Lung microvascular endothelial cell (primary cell): ENCODE measurements around the gene ASB8. TPM values are rescaled to one million over a fixed set of nuclear protein-coding genes. Genes with fewer than 3 reads are reported as not detected.
A peak's percentile ranks its signal among the peaks of the same experiment; 100 is the strongest.
"Not testable (repeated sequence)": the region's sequence is repeated elsewhere in the genome, so short reads cannot be mapped to it uniquely, and the experiment has no call there.

Experiments used
- DNase-seq, 2 donors: peaks; one replicate each; pipeline versions ENCODE4 v3.0.0 to v3.0.0-alpha.2; 2010; ENCODE audit warnings: low read depth in 2 of 2
- total RNA-seq: library from RNA; depleted of rRNA; stranded (reverse); fragments of >200 nt; gene quantifications from 2 replicates; pipeline ENCODE4 v1.2.1, GENCODE V29; 2014

ASB8 gene
- total RNA-seq, 1 donor from 2014 or later = 16.7 TPM

DNA sequence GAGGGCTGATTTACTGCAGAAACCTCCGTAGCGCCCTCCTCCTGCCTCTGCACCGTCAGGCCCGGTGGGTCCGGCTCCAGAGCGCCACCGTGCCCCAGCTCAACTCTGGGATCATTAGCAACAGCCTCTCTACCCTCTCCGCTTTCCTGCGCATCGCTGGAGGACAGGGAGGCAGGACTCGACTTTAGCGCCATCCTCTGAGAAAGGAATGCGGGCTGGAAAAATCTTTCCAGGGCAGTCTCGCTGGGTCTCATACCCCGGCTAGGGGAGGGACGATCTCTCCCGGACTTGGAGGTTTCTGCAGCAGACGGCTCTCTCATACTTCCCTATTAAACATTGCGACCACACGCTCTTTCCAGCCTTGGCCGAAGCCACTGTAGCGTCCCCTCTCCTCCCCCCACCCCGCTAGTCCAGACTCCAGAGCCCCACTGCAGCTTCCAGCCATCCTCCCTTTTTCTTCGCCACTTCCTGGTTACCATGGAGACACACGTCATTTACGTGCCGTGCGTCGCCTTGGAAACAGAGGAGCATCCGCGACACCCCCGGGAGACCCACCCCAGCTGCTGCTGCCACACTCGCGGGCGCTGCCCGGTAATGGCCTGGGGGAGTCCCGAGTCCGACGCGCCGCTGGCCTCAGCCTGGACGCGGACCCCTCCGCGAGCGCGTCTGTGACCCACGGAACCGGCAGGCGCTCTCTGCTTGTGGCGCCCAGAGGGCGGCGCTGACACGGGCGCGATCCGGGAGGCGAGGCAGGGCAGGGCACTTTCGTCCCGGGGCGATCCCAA, 26.0 kb upstream of the ASB8 start, which contains the start of gene CCDC184:
CCDC184 (plus strand) TSS at position 554 of the 785 bp plus-strand sequence. CDS start 479 bp downstream, outside the sequence.
- peak; percentile 51 to 74 for DNase-seq

DNA sequence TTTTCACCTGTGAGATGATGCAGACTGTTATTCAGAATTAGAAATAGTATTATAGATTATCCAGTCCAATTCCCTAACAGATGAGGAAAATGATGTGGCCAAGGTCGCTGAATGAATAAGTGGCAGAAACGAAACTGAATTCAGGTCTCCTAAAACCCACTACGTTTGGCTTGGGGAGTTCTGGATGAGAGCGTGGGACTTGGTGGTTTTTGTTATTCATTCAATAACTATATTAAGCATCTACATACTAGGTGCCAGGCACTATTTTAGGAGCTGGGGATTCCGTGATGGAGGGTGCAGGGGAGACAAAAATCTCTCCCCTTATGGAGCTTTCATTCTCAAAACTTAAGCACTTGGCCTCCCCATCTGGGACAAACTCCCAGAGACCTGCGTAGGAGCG, 25.3 kb upstream of the ASB8 start:
- DNase-seq = no peak

- no peak for DNase-seq
Measured at GRCh38 chr12:48180857-48181495, 23.7 kb upstream of the ASB8 start.

DNA sequence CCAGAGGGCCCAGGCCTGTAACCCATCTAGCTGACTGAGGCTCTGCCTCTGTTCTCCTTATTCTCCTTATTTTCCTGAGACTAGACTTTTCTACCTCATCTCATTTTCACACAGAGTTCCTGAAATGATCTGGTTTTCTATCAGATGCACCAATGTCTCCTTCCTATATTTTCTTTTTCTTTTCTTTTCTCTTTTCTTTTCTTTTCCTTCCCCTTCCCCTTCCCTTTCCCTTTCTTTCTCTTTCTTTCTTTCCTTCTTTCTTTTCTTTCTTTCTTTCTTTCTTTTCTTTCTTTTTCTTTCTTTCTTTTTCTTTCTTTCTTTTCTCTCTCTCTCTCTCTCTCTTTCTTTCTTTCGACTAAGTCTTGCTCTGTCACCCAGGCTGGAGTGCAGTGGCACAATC, 23.1 kb upstream of the ASB8 start:
- DNase-seq = no peak

DNA sequence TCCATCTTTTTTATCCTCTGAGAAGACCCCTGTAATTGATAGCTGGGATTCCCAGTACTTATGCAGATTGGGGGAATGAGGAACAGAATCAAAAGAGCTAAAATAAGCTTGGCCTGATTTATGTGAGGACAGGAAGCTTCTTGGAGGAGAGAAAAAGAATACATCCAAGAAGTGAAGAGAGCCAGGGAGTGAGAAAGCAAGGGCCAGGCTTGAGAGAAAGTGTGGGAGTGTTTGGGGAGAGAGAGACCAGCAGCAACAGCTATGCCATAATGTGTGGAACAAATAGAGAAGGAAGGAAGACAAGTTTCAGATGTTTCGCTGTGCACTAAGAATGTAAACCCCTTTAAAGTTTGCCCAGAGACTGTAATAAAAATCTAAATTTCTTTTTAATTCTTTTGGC, 22.2 kb upstream of the ASB8 start:
- DNase-seq = no peak

DNA sequence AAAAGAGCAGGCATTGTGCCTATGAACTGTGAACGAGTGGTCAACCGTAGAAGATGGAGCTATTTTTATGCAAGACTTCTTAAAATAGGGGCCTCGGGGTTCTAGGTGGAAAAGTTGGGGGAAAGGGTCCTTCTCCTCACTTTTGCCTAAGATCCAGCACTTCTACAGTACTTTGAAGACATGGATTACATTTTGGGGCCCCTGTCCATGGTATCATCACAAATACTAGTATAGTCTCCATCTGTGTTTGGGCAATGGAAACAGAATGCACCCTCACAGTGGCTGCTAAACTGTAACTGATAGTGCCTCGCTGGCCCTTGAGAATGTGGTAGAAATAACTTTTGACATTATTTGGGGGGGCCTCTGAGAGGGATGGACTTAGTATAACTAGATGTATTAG, 20.7 kb upstream of the ASB8 start:
- DNase-seq = no peak

GRCh38 chr12:48176417-48176751, 19.1 kb upstream of the ASB8 start:
- no peak for DNase-seq

DNA sequence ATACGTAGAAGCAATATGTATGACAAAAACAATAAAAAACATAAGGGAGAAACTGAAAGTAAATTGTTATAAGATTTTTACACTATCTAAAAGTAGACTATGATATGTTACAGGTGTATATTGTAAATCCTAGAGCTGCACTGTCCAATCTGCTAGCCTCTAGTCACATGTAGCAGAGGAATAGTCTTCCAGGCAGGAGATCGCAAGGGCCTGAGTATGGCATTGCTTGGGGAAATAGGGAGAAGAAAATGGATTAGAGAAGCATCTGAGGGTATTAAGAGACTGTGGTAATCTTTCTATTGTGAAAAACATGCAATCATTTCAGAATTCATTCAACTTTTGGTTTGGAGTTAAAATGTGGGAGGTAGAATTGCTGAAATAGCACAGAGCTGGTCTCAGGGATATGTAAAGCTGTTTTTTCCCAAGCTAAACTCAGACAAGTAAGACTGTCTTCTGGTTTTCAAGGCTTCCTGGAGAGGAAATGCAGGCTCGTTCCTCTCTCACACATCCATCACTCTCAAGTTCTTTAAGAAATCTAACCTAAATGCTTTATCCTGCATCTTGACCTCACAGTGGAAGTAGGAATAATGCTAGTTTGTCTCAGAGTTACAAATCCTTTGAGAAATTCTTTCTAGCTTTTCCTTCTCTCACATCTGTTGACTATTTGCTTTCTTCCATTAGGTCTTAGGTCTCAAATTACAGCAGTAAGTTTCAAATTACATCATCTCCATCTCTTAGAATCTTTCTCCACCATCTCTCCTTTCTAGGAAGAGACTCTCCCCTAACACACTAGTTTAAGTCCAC, 18.5 kb upstream of the ASB8 start:
- no peak for DNase-seq

DNA sequence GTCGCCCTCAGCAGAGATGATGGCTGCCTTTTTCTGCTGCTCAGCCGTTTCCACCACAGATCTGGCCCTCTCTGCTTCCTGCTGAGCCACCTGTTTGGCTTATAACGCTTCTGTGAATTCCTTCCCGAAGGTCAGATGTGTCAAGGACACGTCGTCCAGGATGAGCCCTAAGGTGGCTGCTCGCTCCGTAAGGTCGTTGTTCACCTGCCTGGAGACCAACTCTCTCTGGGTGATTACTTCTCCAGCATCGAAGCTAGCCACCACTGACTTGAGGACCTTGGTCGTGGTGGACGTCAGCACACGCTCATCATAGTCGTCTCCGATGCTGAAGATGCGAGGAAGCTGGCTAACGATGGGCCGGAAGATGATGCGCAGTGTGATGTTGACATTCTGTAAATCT, 11.7 kb upstream of the ASB8 start:
- no peak for DNase-seq

DNA sequence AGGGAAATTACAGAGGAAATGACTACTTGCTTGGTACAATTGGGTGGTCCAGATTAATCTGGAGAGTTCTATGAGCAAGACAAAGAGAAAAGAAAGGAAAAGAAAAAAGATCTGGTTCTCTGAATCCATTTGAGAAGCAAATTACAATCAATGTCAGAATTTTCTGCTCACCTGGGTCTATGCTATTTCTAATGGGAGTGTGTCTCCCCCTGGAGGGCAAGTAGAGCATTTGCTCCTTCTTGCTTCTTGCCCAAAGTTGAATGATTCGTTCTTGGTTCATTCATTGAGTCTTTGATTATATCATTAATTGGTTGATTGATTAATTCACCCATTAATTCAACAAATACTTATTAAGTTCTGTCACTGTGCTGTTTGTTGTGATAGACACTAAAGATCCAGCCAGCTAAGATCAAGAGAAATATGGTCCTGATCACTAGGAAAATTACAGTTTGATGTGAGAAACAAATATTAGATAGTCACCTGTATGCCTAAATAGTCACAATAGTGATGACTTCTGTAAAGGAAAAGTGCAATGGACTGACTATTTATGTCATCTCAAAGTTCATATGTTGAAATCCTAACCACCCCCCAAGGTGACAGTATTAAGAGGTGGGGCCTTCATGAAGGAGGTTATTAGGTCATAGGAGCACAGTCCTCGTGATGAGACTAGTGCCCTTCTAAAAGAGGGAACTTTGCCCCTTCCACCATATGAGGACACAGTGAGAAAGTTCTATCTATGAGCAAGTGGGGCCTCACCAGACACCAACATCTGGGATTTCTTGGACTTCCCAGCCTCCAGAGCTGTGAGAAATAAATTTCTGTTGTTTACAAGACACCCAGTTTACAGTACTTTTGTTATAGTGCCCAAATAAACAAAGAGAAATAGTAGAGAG, 8.0 kb upstream of the ASB8 start:
- peak; percentile 81 to 82 for DNase-seq

GRCh38 chr12:48164451-48164850, 7.1 kb upstream of the ASB8 start:
- DNase-seq = no peak

- no peak for DNase-seq
Measured at GRCh38 chr12:48163150-48163747, 5.9 kb upstream of the ASB8 start.

DNA sequence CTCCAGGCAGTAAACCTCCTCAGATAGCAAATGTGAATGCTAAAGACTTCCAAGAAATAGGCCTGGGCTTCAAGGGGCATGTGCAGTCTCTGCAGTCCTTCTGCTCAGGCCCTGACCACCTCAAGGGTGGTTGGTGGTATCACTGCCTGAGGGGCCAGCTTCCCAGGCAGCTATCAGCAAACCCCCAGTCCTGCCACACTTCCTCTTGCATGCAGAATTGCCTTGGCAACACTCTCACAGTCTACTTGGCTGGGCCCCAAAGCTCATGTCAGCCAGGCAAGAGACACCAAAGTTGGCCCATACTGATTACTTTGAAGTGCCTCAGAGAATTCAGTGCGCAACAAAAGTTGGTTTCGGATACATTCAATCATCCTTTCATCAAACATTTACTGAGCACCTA, 3.5 kb upstream of the ASB8 start:
- DNase-seq = peak; percentile 48 to 57

DNA sequence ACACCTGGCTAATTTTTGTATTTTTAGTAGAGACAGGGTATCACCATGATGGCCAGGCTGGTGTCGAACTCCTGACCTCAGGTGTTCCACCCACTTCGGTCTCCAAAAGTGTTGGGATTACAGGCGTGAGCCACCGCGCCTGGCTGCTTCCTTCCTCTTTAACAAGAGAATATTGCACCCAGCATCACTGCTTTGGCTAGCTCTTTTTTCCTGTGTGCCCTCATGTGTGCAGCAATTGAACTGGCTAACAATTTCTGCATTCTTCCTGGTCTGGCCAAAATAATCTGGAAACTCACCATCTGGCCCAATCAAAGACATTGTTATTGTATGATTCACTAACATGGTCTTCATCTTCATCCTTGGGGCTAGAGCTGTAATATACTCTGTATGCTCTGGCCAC, 2.7 kb upstream of the ASB8 start:
- DNase-seq = no peak

DNA sequence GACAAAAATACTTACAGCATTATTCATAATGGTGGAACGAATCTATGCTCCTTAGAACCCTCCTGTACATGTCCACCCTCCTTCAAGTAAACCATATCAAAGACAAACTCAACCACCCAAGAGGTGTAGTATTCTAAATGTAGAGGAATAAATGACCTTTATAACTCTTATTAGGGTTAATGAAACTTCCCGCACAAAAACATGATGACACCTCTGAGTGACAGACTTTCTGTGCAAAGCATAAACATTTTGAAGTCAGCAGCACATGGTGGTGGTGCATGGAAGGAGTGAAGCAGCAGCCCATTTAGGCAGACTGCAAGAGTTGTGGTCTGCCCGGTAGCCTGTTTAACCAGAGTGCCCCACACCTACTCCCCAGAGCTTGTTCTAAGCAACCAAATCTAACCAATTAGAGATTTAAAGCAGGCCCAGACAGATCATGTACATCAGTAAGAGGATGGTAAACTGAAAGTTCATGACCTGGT, 615 bp upstream of the ASB8 start:
- no peak for DNase-seq

DNA sequence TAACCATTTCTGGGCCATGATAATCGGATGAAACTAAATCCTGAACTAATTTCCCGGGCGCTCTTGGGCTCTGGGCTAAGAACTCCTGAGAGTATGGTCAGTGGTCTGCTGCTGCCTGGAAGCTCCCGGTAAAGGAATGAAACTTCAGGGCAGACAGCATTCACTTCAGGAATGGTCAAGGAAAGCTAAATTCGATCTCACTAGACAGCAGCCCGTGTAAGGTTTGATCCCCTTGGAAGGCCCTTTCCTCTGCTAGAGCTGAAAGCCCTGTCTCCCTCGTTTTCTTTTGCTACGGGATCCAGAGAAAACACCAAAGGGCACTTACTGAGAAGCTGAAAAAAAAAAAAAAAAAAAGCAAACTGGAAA, 680 bp downstream of the ASB8 start:
- DNase-seq = peak in 1 of 2 donors; percentile 2

DNA sequence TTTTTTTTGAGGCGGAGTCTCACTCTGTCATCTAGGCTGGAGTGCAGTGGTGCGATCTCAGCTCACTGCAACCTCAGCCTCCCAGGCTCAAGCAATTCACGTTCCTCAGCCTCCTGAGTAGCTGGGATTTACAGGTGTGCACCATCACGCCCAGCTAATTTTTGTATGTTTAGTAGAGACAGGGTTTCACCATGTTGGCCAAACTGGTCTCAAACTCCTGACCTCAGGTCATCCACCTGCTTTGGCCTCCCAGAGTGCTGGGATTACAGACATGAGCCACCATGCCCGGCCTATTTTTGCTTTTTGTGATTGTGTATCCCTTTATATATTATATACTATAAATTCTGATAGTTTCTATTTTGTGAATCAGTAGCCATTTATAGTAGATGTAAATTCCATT, 1.5 kb downstream of the ASB8 start:
- not testable (repeated sequence) for DNase-seq

DNA sequence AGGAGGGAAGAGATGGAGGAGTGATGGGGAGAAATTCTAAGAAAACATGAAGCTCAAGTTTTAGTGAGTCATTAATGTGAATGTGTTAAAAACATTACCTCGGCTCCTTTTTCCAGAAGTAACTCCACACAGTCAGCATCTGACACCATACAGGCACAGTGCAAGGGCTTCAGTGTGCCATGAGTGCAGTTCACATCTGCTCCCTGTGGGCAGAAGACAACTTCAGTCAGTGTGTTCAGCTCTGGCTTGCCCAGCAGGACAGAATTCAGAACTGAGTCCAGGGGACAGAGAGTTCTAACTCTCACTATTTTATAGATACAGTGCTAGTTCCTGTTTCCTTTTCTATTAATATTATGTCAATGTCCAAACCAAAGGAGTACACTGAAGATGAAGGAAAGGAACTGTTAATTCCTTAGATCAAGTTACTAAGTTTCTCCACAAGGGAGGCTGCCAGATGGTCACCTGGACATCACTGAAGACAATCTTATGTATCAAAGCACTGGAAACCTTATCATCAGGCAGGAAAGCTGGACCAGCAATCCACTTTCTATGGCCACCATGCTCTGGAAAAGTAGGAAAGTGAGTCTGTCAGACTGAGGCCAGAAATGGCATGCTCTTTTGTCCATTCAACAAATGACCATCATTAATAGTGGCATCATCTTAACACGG, 6.1 kb downstream of the ASB8 start:
- no peak for DNase-seq

DNA sequence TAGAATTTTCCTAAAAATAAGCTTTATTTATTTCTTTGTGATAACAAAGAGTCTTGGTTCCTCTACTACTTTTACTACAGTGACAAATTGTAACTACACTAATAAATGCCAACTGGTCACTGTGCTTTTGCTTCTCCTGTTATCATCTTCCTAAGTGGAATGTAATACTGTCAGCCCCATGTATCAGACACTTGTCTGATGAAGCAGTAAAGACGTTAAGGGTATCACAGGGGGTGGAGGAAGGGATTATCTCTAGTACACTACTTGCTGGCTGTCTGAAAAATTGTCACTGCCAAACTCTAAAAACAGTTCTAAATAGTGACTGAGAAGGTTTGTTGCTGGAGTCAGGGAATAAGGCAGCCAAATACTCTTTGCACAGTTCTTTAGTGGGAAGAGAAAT, 11.3 kb downstream of the ASB8 start:
- no peak for DNase-seq

DNA sequence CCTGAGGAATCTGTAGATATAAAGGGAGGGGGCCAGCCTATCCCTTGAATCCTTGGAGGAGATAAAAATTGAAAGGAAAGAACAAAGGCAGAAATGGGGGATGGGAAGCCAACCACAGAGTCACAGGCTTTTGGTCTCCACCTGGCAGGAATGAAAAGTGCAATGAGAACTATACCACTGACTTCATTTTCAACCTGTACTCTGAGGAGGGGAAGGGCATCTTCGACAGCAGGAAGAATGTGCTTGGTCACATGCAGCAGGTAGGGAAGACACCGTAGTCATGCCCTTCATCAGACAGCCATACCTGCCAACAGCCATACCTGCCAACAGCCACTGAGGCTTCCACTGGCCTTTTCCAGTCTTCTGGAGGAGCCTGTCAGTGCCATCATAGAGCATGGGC, 13.4 kb downstream of the ASB8 start:
- no peak for DNase-seq
